HTR-8/SVneo (cell line): ENCODE data around the gene TNS3.

Source experiments
- DNase-seq: peaks from one replicate; pipeline ENCODE4 v3.0.0; 2011; ENCODE audit warnings: low spot score, mixed read lengths; ENCODE audit not compliant: insufficient read length
- FAIRE-seq: peaks from 2 replicates; lab custom pipeline; 2011; peaks lifted over from hg19 to GRCh38; lab: Jason Lieb, UNC

Gene TNS3

GRCh38 chr7:47303695-47304453, 278.0 kb downstream of the TNS3 start:
- DNase-seq (no peak), FAIRE-seq (no peak)

- no peak for FAIRE-seq
- DNase-seq, result no peak
Observed at GRCh38 chr7:47303014-47303694, 278.8 kb downstream of the TNS3 start.

- DNase-seq, result no peak
- no peak for FAIRE-seq
Observed at GRCh38 chr7:47302560-47302959, 279.4 kb downstream of the TNS3 start.

- DNase-seq (no peak), FAIRE-seq (no peak)
Observed at GRCh38 chr7:47301657-47302295, 280.1 kb downstream of the TNS3 start.

- FAIRE-seq (no peak), DNase-seq (no peak)
Observed at GRCh38 chr7:47301105-47301477, 280.8 kb downstream of the TNS3 start.

- DNase-seq, result no peak
- FAIRE-seq, result peak; percentile 44
Observed at GRCh38 chr7:47300472-47301104, 281.3 kb downstream of the TNS3 start.

- no peak for DNase-seq
- FAIRE-seq, result no peak
Observed at GRCh38 chr7:47299496-47299895, 282.4 kb downstream of the TNS3 start.

- no peak for FAIRE-seq
Observed at GRCh38 chr7:47298636-47299035, 283.3 kb downstream of the TNS3 start.

GRCh38 chr7:47297120-47297519, 284.8 kb downstream of the TNS3 start:
- FAIRE-seq (no peak), DNase-seq (no peak)

More at GRCh38 chr7:47298636-47299035, 283.3 kb downstream of the TNS3 start:
- DNase-seq, result no peak

- FAIRE-seq (no peak), DNase-seq (no peak)
Observed at GRCh38 chr7:47295606-47296005, 286.3 kb downstream of the TNS3 start.

GRCh38 chr7:47294556-47295222, 287.2 kb downstream of the TNS3 start:
- FAIRE-seq (no peak), DNase-seq (no peak)

- DNase-seq, result no peak
- no peak for FAIRE-seq
Observed at GRCh38 chr7:47293884-47294555, 287.9 kb downstream of the TNS3 start.

GRCh38 chr7:47292832-47293309, 289.0 kb downstream of the TNS3 start:
- FAIRE-seq (no peak), DNase-seq (no peak)

- DNase-seq, result peak; percentile 76
- FAIRE-seq, result peak; percentile 40
Observed at GRCh38 chr7:47291461-47292081, 290.3 kb downstream of the TNS3 start.

- DNase-seq (no peak), FAIRE-seq (no peak)
Observed at GRCh38 chr7:47290867-47291266, 291.0 kb downstream of the TNS3 start.

GRCh38 chr7:47290466-47290865, 291.4 kb downstream of the TNS3 start:
- FAIRE-seq, result no peak
- DNase-seq, result no peak

- FAIRE-seq (no peak), DNase-seq (no peak)
Observed at GRCh38 chr7:47288060-47288459, 293.9 kb downstream of the TNS3 start.

GRCh38 chr7:47285860-47286491, 295.9 kb downstream of the TNS3 start:
- DNase-seq (no peak), FAIRE-seq (no peak)
